ENCODE results near the gene SELPLG.
A peak's percentile ranks its signal among the peaks of the same experiment; 100 is the strongest.

The SELPLG gene

DNA sequence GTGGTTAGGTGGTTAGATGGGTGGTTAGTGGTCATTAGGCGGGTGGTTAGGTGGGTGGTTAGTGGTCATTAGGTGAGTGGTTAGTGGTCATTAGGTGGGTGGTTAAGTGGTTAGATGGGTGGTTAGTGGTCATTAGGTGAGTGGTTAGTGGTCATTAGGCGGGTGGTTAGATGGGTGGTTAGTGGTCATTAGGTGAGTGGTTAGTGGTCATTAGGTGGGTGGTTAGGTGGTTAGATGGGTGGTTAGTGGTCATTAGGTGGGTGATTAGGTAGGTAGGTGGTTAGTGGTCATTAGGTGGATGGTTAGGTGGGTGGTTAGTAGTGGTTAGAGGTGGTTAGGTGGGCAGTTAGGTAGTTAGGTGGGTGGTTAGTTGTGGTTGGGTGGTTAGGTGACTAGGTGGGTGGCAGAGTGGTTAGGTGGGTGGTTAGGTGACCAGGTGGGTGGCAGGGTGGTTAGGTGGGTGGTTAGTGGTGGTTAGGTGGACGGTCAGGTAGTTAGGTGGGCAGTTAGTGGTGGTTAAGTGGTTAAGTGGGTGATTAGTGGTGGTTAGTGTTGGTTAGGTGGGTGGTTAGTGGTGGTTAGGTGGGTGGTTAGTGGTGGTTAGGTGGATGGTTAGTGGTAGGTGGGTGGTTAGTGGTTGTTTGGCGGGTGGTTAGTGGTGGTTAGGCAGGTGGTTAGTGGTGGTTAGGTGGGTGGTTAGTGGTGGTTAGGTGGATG is 27.8 kb downstream of the SELPLG start:
- DNase-seq, result no peak

DNA sequence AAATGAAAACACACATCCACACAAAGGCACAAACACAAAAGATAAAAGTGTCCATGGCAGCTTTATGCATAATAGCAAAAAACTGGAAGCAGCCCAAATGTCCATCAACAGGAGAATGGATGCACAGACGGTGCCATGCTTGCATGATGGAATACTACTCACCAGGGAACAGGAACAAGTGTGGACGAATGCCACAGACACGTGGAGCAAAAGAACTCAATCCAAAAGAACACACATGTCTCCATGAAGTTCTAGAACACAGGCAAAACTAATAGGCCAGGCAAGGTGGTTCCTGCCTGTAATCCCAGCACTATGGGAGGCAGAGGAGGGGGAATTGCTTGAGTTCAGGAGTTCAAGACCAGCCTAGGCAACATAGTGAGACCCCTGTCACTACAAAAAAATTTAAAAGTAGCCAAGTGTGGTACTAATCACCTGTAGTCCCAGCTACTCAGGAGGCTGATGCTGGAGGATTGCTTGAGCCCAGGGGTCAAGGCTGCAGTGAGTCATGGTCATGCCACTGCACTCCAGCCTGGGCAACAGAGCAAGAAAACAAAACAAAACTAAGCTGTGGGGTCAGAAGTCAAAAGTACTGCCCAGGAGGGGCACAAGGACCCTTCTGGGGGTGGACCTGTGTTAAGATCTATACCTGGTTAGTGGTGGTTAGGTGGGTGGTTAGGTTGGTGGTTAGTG is 28.5 kb downstream of the SELPLG start:
- no peak for DNase-seq

DNA sequence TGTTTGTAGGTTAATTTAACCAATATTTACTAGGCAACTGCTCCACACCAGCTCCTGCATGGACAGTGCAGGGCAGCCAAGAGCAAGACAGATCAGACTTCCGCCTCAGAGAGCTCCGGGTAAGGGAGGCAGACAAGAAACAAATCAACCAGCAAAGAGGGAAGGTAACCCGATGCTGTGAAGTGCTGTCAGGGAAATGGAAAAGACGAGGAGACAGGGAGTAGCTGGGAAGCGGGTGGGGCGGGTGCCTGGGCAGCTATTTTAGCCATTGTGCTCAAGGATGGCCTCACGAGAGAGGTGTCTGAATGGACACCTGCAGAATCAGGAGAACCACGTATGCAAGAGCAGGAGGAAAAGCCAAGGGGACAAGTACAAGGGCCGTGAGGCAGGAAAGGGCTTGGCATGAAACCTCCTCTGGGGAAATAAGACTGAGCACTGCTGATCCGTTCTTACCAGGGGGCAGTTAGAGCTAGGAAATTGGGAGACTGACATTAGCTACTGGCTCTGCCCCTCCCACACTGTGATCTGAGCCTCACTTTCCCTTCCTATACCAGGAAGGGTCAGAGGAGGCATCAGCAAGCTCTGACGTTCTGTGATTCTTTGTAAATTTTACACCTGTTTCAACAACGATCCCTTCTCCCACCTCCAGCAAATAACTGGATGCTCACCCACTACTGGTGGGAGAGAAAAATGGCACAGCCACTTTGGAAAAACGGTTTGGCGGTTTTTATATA is 29.3 kb downstream of the SELPLG start:
- DNase-seq, result no peak

DNA sequence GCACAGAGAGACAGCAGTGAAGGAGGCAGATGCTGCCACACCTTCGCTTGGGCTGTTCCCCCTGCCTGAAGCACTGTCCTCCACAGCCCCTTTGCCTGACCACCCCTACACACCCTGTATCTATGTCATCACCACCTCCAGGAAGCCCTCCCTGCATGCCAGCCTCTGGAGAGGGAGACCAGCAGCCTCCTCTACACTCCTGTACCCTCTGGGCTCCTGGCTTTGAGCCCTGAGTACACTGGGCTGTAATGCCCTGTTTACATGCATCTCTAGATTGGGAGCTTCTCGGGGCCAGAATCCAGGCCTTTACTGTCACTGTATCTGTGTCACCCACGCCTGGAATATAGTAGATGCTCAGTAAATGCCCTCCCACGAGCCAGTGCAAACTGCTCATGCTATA is 30.0 kb downstream of the SELPLG start:
- DNase-seq, result no peak

DNA sequence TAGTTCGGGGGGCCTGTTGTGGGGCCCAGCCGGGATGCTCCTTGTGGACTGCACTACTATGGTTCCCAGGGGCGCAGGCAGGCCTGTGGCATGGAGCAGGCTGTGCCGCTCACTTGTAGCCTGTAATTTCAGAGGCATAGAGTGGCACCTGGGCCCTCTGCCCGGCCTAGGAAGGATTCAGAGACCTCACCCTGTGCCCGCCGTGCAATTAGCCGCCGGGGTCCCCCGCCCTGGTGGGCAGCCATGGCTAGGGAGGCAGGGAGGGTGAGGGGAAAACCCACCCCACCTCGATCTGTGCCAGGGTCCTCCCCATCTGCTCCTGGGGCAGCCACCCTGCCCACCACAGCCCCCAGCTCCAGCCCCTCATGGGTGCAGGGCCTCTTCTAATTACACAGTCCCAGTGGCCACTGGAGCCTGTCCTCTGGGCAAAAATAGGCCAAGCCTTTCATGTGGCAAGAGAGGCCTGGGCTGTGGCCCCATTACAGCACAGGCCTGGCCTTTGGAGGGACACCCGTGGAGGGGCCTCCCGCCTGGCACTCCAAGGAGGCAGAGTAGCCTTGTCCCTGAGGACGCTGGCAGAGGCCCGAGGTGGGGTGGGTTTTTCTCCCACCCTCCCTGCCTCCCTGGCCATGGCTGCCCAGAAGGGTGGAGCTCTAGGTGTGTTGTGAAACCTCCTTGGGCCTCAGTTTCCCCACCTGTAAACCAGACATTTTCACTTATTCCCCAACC is 30.6 kb downstream of the SELPLG start:
- no peak for DNase-seq

DNA sequence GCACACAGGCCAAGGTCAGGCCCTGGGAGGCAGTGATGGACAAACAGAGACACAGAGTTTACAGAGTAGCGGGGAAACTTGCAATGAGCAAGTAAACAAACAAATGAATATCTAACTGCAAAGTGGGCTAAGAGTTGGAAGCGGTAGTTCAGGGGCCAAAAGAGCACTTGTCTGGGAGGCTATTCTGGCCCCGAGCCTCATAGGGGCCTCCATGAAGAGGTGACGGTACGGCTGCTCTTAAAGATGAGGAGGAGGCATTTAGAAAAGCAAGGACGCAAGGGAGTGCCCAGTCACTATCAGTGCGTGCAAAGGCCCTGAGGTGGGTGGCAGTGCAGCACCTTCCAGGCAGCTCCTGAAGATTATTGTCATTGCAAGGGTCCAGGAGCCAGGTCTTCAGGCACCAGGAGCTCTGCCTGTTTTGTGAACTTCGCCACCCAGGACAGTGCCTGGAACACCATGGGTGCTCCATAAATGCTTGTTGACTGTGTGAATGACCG is 31.4 kb downstream of the SELPLG start:
- no peak for DNase-seq

DNA sequence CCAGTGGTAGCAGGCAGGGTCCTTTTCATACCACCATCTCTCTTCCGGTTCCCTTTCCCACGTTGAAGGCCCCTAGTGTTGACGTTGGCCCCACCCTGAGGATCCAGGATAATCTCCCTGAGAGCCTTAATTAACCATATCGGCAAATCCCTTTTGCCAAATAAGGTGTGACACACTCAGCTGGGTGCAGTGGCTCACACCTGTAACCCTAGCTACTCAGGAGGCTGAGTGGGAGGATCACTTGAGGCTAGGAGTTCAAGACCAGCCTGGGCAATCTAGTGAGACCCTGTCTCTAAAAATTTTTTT is 33.0 kb downstream of the SELPLG start:
- no peak for DNase-seq

DNA sequence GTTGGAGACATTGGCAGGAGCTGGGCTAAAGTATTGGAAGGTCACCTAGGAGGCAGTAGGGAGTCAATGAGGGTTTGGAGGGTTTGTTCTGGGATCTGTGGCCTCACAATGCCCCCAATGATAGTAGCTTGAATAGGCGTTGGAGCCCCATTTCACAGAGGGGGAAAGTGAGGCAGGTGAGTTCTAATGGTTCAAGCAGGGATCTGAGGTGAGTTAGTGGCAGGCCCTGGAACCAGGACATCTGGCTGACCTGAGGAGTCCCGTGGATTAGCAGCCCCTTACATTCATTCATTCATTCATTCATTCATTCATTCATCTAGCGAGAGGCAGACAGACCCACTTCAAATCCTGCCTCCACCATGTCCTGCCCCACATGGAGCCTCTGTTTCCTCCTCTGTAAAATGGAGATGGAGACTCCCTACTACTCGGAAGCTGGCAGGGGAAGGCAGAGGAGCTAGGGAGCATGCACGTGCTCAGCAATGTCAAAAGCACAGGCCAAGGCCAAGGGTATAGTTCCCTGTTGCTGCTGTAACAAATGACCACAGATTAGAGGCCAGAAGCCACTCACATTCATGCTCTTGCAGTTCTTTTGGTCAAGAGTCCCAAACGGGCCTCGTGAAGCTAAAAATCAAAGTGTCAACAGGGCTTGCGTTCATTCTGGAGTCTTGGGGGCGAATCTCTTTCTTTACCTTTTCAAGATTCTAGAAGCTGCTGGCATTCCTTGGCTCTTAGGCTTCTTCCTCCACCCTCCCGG is 33.6 kb downstream of the SELPLG start:
- no peak for DNase-seq

DNA sequence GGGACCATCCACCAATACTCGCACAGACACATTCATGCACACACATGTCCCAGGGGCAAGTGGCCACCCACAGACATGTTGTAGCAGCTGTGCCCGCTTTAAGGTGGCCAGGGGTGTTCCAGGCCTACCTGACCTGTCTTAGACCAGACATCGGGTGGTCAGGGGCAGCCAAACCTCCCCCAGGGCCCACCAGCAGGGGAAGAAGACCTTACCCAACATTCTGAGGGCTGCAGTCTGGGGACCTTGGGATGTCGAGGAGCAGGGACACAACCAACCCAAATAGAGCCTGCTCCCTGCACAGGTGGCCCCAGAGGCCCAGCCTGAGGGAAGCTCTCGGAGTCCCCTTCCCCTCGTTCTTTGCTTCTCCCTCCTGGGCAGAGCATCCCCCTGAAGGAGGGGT is 34.2 kb downstream of the SELPLG start:
- DNase-seq, result no peak

DNA sequence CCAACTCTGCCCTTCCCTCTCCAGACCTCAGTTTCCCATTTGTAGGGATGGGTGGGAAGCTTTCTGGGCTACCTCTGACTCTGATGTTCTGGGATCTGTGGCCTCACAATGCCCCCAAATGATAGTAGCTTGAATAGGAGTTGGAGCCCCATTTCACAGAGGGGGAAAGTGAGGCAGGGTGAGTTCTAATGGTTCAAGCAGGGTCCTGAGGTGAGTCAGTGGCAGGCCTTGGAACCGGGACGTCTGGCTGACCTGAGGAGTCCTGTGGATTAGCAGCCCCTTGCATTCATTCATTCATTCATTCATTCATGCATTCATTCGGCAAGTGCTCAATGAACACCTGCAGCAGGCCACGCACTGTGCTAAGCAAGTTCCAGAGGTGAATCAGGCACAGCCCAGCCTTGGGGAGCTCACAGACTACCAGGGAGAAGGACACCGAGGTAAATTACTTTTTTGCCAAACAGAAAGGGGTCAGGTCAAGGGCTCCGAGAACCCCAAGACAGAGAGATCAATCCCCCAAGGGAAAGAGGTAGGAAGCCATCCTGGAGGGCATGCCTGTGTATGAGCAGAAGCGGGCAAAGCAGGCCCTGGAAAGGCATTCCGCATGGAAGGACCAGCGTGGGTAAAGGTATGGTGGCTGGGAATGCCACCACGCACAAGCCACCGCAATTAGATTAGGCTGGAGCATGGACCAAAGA is 35.0 kb downstream of the SELPLG start:
- DNase-seq, result no peak

DNA sequence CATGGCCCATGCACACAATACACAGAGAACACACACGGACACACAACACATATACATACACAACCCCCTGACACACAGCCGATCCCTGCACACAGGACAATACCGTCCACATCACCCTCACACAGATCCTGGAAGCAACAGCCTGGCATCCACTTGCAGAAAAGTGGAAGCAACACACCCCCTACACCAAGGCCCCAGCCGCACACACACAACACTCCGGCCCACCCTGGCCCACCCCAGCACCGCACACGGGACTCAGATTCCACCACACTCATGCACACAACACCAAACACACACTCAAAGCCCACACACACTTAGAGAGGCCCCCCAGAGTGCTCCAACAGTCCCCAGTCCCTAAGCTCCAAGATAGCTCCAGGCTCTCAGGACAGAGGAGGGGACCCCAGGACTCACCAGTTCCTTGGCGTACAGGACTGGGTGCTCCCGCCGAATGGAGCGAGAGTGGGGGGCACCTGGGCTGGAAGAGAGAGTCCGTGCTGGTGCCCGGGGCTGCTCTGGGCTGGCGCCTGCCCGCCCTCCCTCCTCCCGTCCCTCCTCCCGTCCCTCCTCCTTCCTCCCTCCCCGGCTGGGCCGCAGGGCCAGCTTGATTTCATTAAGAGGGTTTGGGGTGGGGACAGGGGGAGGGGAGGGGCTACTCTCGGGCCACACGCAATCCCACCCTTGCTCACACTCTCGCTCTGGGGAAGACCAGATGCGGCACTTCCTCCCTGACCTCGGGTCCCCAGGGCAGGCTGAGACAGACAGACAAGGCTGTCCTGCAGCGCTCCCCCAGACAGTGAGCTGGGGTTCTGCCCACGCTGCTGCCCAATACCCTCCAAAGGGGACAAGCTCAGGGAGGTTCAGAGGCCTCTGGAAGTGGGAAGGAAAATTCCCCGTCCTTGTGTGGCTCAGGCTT is 35.9 kb downstream of the SELPLG start, which contains the start of gene TMEM119:
Gene TMEM119 (minus strand): TSS at position 526 of the 913 bp plus-strand sequence. CDS start 5,701 bp downstream, outside the sequence.
- DNase-seq, result peak in 9 of 58 donors; percentile 3 to 30 (median 22)

DNA sequence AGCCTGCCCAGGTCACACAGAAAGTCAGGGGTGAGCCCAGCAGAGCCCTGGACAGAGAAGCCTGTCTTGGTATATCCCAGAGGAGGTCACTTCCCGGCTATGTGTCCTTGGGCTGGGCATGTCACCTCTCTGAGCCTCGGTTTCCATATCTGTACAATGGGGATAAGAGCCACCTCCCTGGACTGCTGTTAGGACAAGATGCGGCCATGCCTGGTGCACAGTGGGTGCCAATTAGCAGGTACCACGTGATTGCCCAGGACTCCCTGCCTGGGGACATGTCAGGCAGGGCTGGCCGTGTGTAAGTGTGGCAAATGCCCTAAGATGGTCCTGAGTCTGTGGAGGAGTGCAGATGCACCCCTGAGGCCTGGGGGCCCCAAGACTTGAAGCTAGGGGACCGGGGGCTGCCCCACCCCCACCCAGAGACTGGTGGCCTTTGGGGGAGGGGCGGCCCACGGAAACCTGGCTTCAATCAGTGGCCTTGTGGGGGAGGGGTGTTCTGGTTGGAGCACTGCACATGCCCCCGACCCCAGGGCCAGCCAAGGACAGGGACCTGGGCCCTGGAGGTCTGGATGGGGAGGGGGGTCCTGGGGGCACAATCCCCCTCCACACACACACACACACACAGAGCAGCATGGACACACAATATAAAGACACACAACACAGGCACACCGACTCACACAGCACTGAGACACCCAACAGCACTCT is 36.7 kb downstream of the SELPLG start:
- DNase-seq, result no peak

DNA sequence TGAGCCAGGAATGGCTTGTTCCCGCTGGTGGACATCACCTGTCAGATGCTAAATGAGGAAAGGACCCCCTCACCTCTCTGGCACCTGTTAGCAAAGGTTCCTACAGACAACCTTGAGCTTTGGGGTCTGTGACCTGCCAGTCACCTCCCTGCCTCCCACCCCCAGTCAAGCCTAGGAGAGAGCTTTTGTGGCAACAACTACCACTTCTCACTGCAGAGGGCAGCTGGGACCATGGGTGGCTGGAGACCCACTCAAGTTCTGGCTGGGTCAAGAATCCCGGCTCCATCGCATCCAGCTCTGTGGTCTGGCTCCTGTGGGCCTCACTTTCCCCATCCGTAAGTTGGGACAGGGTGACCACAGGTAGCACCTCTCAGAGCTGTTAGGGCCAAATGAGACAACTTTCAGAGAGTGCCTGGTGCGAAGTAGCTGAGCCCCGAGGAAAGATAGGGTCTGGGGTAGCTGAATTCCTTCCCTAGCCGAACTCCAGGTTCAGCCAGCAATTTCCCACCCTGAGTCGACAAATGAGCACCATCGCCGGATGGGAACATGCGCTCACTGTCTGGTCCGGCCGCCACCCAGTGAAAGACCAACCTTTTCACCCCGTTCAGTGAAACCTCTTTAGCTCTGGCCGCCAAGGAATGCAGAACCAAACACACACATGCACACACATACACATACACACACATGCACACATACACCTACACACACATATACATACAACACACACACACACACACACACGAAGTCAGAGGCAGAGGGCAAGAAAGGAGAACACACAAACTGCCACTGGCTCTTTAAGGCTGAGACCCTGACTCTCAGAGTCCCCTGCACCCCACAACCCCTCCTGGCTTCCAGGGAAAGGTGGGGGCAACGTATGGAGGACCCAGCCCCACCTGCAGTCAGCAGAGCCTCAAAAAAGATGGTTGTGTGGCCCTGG is 37.7 kb downstream of the SELPLG start:
- no peak for DNase-seq

DNA sequence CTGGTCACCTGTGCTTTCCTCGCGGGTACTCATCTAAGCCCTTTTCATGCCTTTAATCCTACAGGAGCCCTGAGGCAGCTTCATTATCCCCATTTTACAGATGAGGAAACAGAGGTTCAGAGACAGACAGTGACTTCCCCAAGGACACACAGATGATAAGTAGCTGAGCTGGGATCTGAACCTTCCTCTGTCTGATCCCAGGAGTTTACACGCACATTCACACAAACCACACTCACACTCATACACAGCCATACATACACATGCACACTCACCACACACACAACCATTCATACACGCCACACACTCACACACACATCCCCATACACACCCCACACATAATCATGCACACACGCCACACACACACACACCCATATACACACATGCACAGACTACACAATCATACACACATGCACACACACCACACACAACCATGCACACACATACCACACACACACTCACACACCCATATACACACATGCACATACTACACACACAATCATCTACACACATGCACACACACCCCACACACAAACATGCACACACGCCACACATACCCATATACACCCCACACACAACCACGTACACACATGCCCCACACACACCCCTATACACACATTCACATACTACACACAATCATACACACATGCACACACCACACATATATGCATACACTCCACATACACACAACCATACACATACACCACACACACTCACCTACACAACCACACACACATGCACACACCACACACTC is 38.6 kb downstream of the SELPLG start:
- DNase-seq, result no peak

DNA sequence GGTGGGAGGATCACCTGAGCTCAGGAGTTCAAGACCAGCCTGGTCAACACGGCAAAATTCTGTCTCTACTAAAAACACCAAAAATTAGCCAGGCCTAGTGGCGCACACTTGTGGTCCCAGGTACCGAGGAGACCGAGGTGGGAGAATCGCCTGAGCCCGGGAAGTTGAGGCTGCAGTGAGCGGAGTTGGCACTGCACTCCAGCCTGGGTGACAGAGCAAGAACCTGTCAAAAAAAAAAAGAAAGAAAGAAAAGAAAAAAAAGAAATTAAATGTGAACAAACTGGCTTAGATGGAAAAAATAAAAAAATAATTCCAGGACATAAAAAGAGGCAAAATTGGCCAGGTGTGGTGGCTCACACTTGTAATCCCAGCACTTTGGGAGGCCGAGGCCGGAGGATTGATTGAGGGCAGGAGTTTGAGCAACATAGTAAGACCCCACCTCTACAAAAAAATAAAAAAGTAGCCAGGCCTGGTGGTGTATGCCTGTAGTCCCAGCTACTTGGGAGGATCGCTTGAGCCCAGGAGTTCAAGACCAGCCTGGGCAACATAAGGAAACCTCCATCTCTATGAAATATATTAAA is 39.3 kb downstream of the SELPLG start:
- DNase-seq, result no peak

Measured in anterior cingulate cortex (tissue), 58 donors.